ENCODE data around the gene NKAIN1. TPM values are rescaled to one million over a fixed set of nuclear protein-coding genes. Genes with fewer than 3 reads are reported as not detected.
"Not testable (repeated sequence)": the region's sequence is repeated elsewhere in the genome, so short reads cannot be mapped to it uniquely, and the experiment has no call there.

Gene NKAIN1
- polyA plus RNA-seq, 1 donor from 2014 or later: 33.4 TPM

- not testable (repeated sequence) for H3K9me2 ChIP-seq (ENCODE audit: insufficient read depth, low read length); H3K9me3 ChIP-seq (ENCODE audit: low read length); H3K79me2 ChIP-seq (replicated peaks; ENCODE audit: insufficient read depth, low read length); H3K4me2 ChIP-seq (ENCODE audit: low read length); H3F3A ChIP-seq (ENCODE audit: insufficient read depth, low read length, poor library complexity, severe bottlenecking); H4K20me1 ChIP-seq (ENCODE audit: insufficient read depth); H2AFZ ChIP-seq (ENCODE audit: low read depth, low read length); H3K27ac ChIP-seq (ENCODE audit: low read length); H3K4me3 ChIP-seq (ENCODE audit: low read length); H3K27me3 ChIP-seq (ENCODE audit: insufficient read depth, low read depth, low read length); H3K9ac ChIP-seq (ENCODE audit: low read length); H3K36me3 ChIP-seq (ENCODE audit: insufficient read depth, low read length)
Measured at GRCh38 chr1:31282426-31282825, 42.7 kb upstream of the NKAIN1 start.

DNA sequence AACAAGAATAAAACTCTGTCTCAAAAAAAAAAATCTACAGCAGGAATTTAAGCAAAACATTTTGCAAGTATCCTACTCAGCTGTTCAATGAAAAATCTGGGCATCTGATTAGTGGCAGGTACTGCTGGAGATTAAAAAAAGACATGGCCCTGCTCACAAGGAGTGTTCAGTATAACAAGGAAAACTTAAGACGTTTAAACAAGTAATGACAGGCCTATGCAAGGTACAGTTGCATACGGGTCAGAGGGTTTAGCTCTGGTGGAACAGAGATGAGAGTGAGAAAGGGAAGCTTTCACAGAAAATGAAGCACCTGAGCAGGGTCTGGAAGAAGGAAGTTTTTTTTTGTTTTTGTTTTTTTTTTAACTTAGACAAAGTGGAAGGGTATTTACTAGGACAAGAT lies 33.9 kb upstream of the NKAIN1 start:
- H3K9me3 ChIP-seq (ENCODE audit: low read length): no peaks in the 10 kb centered on the region
- H3K27me3 ChIP-seq (ENCODE audit: insufficient read depth, low read depth, low read length): no peaks in the 10 kb centered on the region
- no peak overlapping the region for H3K4me3 ChIP-seq (ENCODE audit: low read length)
- TF ChIP-seq, protein P1, sequence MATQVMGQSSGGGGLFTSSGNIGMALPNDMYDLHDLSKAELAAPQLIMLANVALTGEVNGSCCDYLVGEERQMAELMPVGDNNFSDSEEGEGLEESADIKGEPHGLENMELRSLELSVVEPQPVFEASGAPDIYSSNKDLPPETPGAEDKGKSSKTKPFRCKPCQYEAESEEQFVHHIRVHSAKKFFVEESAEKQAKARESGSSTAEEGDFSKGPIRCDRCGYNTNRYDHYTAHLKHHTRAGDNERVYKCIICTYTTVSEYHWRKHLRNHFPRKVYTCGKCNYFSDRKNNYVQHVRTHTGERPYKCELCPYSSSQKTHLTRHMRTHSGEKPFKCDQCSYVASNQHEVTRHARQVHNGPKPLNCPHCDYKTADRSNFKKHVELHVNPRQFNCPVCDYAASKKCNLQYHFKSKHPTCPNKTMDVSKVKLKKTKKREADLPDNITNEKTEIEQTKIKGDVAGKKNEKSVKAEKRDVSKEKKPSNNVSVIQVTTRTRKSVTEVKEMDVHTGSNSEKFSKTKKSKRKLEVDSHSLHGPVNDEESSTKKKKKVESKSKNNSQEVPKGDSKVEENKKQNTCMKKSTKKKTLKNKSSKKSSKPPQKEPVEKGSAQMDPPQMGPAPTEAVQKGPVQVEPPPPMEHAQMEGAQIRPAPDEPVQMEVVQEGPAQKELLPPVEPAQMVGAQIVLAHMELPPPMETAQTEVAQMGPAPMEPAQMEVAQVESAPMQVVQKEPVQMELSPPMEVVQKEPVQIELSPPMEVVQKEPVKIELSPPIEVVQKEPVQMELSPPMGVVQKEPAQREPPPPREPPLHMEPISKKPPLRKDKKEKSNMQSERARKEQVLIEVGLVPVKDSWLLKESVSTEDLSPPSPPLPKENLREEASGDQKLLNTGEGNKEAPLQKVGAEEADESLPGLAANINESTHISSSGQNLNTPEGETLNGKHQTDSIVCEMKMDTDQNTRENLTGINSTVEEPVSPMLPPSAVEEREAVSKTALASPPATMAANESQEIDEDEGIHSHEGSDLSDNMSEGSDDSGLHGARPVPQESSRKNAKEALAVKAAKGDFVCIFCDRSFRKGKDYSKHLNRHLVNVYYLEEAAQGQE (IDR thresholded peaks at IDR 0.05; ENCODE audit: borderline replicate concordance): no peak
- TF ChIP-seq RAD21 (conservative IDR thresholded peaks at IDR 0.05) (no peak), CTCF (IDR thresholded peaks at IDR 0.05; ENCODE audit: poor library complexity, severe bottlenecking) (no peak), SMC3 (conservative IDR thresholded peaks at IDR 0.05; ENCODE audit: poor library complexity) (no peak), EP300 (conservative IDR thresholded peaks at IDR 0.05; ENCODE audit: poor library complexity, severe bottlenecking) (no peak), MXI1 (conservative IDR thresholded peaks at IDR 0.05; ENCODE audit: poor library complexity, severe bottlenecking) (no peak), TAF1 (IDR thresholded peaks at IDR 0.05; ENCODE audit: low read depth) (no peak), EZH2 (IDR thresholded peaks at IDR 0.05; ENCODE audit: borderline replicate concordance, insufficient read depth, low read length, poor library complexity, severe bottlenecking) (no peak), POLR2AphosphoS5 (IDR thresholded peaks at IDR 0.05) (no peak)
- no peak overlapping the region for H2AFZ ChIP-seq (ENCODE audit: low read depth, low read length)
- no peak overlapping the region for H3K27ac ChIP-seq (ENCODE audit: low read length)
- H3K79me2 ChIP-seq (replicated peaks; ENCODE audit: insufficient read depth, low read length): no peaks in the 10 kb centered on the region
- no peaks in the 10 kb centered on the region for H3K9me2 ChIP-seq (ENCODE audit: insufficient read depth, low read length)
- H3F3A ChIP-seq (ENCODE audit: insufficient read depth, low read length, poor library complexity, severe bottlenecking): no peaks in the 10 kb centered on the region
- H3K9ac ChIP-seq (ENCODE audit: low read length): no peak overlapping the region
- no peaks in the 10 kb centered on the region for H4K20me1 ChIP-seq (ENCODE audit: insufficient read depth)
- H3K36me3 ChIP-seq (ENCODE audit: insufficient read depth, low read length): peaks cover 6% of the 10 kb centered on the region
- H3K4me2 ChIP-seq (ENCODE audit: low read length): no peak overlapping the region

- peaks cover 8% of the 10 kb centered on the region for H3K36me3 ChIP-seq (ENCODE audit: insufficient read depth, low read length)
- H3K9me2 ChIP-seq (ENCODE audit: insufficient read depth, low read length): no peaks in the 10 kb centered on the region
- H3K79me2 ChIP-seq (replicated peaks; ENCODE audit: insufficient read depth, low read length): no peaks in the 10 kb centered on the region
- no peak overlapping the region for H3K4me2 ChIP-seq (ENCODE audit: low read length)
- H3K9me3 ChIP-seq (ENCODE audit: low read length): no peaks in the 10 kb centered on the region
- no peaks in the 10 kb centered on the region for H4K20me1 ChIP-seq (ENCODE audit: insufficient read depth)
- H3F3A ChIP-seq (ENCODE audit: insufficient read depth, low read length, poor library complexity, severe bottlenecking): no peaks in the 10 kb centered on the region
- H3K27me3 ChIP-seq (ENCODE audit: insufficient read depth, low read depth, low read length): no peaks in the 10 kb centered on the region
- no peak overlapping the region for H3K4me3 ChIP-seq (ENCODE audit: low read length)
- TF ChIP-seq MXI1 (conservative IDR thresholded peaks at IDR 0.05; ENCODE audit: poor library complexity, severe bottlenecking): no peak
- TF ChIP-seq EP300 (conservative IDR thresholded peaks at IDR 0.05; ENCODE audit: poor library complexity, severe bottlenecking): no peak
- TF ChIP-seq, protein P1 (IDR thresholded peaks at IDR 0.05; ENCODE audit: borderline replicate concordance): no peak
- no peak for TF ChIP-seq POLR2AphosphoS5 (IDR thresholded peaks at IDR 0.05)
- TF ChIP-seq CTCF (IDR thresholded peaks at IDR 0.05; ENCODE audit: poor library complexity, severe bottlenecking): no peak
- no peak for TF ChIP-seq EZH2 (IDR thresholded peaks at IDR 0.05; ENCODE audit: borderline replicate concordance, insufficient read depth, low read length, poor library complexity, severe bottlenecking)
- TF ChIP-seq SMC3 (conservative IDR thresholded peaks at IDR 0.05; ENCODE audit: poor library complexity): no peak
- TF ChIP-seq RAD21 (conservative IDR thresholded peaks at IDR 0.05): no peak
- no peak for TF ChIP-seq TAF1 (IDR thresholded peaks at IDR 0.05; ENCODE audit: low read depth)
- no peak overlapping the region for H3K27ac ChIP-seq (ENCODE audit: low read length)
- H2AFZ ChIP-seq (ENCODE audit: low read depth, low read length): no peak overlapping the region
- H3K9ac ChIP-seq (ENCODE audit: low read length): no peak overlapping the region
Measured at GRCh38 chr1:31272369-31272768, 32.7 kb upstream of the NKAIN1 start.

Measured in neural cell (in vitro differentiated cells).